DLD1 (cell line): ENCODE data around the gene RGCC.
"Not testable (repeated sequence)": the region's sequence is repeated elsewhere in the genome, so short reads cannot be mapped to it uniquely, and the experiment has no call there.

ENCODE experiments used
- in situ Hi-C: cut with HindIII; loops from 2 replicates; pipeline ENCODE4 v1.10.0; 2017; ENCODE audit warnings: low sequenced_read_pairs

Gene RGCC

DNA sequence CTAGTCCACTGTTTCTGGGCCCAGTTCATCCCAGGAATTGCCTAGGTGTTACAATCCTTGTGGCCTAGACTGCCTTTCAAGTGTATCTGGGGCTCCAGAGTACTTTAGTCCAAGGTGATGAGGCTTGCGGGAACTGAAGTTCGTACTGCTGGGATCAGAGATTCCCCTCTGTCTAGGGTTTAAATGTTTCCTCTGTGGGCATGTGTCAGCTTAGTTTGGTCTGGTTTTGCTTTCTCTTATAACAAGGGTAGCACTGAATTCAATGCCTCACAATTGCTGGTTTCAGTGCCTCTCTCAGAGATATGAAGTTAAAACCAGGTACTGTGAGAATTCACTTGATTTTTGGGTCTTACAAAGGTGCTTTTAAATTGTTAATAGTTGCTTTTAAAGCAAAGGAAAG is 30.8 kb downstream of the RGCC start:
- in situ Hi-C loops = no loop called here

DNA sequence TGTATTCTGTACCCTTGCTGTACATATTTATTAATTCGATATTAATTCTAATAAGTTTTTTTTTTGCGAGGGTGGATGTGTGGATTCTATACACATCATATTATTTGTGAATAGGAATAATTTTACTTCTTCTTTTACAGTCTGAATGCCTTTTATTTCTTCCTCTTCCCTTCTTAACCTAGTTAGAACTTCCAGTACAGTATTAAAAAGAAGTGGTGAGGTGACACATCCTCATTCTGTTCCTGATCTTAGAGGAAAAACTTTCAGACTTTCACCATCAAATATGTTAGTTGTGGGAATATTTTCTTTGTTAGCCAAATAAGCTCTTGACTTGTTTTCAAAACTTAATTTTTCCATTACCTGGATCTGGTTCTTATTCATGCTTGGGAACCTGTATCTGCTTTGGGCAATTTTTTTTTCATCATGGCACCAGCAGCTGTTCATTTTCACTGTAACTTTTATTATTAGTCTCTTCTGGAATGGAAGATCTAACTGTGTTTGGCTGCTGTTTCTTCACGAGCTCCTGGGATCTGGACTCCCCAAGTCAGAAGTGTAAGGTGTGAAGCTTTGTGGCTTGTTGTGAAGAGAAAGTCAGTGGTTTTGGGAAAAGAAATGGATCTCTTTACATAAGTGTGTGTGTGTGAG is 33.1 kb downstream of the RGCC start:
- in situ Hi-C loops = loop anchor here (5.0 to 10.0 kb wide), 2 partner anchors 87 to 234 kb away; no protein-coding TSS in a partner anchor

DNA sequence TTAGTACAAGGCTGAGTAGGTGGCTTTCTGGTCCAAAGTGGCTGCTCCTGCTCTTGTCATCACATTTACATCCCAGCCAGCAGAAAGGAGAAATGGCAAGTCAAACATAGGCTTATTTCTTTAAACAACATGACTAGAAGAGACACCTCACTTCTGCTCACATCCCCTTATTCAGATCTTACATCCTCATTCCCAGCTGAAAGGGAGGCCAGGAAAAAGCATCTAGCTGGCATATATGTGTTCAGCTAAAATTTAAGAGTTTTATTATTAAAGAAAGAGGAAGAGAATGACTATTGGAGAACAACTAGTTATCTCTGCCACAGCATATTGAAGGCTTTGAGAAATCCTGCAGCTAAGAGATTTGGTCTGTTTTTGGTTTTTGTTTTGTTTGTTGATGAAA is 34.1 kb downstream of the RGCC start:
- in situ Hi-C loops = loop anchor here (5.0 to 10.0 kb wide), 2 partner anchors 86 to 233 kb away; no protein-coding TSS in a partner anchor

GRCh38 chr13:41492432-41493260 is 35.3 kb downstream of the RGCC start:
- in situ Hi-C loops = loop anchor here (5.0 to 10.0 kb wide), 2 partner anchors 85 to 232 kb away; no protein-coding TSS in a partner anchor

- in situ Hi-C loops = loop anchor here (5.0 to 10.0 kb wide), 2 partner anchors 83 to 231 kb away; no protein-coding TSS in a partner anchor
Observed at GRCh38 chr13:41494202-41494601, 36.9 kb downstream of the RGCC start.

DNA sequence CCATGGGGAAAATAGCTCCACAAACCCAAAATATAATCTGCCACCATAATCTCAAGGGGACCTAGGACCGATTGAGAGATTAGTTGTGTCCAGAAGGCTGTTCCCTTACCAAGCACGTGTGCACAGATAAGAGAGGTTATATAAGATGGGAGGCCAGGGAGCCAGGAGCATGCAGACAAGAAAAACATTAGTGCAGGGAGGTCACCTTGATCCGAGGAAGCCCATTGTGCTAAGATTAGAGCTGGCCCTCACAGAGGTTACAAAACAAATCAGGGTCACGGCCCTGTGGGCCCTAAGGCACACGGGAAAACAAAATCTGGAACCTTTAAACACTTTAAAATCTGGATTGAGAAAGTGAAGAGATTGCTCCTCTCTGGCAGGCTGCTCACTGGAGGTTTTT is 37.7 kb downstream of the RGCC start:
- in situ Hi-C loops = loop anchor here (10.0 kb wide), 1 partner anchor 230 kb away; no protein-coding TSS in a partner anchor

DNA sequence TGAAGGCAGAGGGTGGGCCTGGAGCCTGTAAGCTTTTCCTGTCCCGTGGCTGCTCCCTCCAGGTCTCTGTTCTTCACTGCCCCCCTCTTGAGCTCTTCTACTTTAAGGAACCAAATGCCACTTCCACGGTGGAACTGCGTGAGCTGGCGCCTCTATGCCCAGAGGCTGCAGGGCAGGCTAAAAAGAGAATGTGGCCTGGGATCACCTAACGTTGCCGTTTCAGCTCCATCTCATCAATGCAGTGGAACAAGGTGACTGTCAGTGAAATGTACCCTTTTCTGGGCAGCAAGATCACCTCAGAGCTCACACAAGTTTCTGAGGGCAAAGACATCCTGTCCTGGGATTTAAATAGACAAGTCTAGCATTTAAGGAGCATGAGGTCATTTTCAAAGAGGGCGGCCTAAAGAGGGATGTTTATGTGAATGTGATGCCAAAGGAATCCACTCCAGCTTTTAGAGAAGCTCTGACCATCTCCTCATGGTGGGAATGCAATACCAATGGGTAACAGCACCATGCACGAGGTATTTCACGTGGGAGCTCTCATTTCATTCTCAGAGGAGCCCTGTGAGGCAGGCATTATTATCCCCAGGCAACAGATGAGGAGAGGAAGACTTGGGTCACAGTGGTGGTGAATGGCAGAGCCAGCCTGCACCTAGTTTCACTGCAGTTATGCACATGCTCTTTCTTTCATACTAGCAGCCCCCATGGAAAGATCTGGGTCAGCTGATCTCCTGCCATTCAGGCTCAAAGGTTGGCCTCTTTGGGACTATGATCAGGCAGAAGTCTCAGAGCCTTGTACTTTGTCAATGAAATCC is 39.3 kb downstream of the RGCC start:
- in situ Hi-C loops = loop anchor here (10.0 kb wide), 1 partner anchor 228 kb away; no protein-coding TSS in a partner anchor

- in situ Hi-C loops = loop anchor here (10.0 kb wide), 1 partner anchor 227 kb away; no protein-coding TSS in a partner anchor
Observed at GRCh38 chr13:41497436-41497835, 40.1 kb downstream of the RGCC start.

GRCh38 chr13:41499452-41499851 is 42.1 kb downstream of the RGCC start:
- in situ Hi-C loops = loop anchor here (10.0 kb wide), 1 partner anchor 225 kb away; no protein-coding TSS in a partner anchor

DNA sequence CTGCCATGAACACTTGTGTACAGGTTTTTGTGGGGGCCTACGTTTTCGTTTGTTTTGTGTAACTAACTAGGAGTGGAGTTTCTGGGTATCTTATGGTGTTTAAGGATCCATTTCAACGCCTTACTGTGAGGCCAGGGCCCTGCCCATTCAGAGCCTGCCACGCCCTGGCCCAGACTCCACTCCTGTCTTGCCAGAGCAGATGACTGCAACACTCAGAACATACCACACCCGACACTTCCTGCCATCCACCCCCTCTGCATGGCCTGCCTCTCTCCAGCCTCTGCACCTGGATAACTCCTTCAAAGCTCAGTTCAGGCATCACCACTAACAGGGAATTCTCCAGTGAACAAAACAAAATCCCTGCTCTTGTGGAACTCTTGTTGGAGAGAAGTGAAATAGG is 43.2 kb downstream of the RGCC start:
- in situ Hi-C loops = no loop called here

DNA sequence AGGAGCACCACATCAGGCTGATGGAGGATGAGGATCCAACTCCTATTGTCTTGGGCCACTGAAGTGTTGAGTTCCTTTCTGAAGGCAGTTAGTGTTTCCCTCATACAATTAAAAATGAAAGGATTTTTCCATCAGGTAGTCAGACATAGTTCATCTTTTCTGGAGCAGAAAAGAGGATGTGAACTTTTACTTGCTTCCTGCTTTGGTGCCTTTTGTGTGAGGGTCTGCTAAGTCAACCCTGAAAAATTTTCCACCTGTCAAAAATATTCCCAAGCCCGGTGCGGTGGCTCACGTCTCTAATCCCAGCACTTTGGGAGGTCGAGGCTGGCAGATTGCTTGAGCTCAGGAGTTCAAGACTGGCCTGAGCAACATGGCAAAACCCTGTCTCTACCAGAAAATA is 43.9 kb downstream of the RGCC start:
- in situ Hi-C loops = no loop called here

DNA sequence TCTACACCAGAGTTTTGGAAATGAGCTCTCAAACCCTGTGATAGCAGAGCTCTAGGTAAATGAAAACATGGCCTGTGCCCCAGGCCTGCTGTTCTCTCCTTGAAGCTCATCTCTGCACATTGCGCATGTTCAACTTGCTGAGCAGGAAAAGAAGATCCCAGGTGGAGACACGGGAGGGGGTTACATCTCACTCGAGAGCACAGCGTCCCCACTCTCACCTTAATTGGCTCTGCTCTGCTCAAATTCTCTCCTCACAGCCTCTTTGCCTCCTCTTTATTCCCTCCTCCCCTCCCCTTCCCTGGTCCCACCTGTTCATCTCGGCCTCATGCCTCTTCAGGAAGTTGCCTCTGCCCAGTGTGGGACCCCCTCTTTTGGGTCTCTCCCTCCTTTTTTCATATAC is 44.7 kb downstream of the RGCC start:
- in situ Hi-C loops = no loop called here

GRCh38 chr13:41502673-41503072 is 45.3 kb downstream of the RGCC start:
- in situ Hi-C loops = no loop called here

GRCh38 chr13:41503356-41503755 is 46.0 kb downstream of the RGCC start:
- in situ Hi-C loops = no loop called here

DNA sequence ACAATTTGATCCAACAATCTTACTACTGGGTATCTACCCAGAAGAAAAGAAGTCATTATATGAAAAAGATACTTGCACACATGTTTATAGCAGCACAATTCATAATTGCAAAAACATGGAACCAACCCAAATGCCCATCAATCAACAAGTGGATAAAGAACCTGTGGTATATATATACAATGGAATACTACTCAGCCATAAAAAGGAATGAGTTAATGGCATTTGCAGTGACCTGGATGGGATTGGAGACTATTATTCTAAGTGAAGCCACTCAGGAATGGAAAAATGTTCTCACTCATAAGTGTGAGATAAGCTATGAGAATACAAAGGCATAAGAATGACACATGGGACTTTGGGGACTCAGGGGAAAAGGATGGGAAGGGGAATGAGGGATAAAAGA is 47.3 kb downstream of the RGCC start:
- in situ Hi-C loops = not testable (repeated sequence)

- in situ Hi-C loops = no loop called here
Observed at GRCh38 chr13:41505209-41505835, 48.0 kb downstream of the RGCC start.

DNA sequence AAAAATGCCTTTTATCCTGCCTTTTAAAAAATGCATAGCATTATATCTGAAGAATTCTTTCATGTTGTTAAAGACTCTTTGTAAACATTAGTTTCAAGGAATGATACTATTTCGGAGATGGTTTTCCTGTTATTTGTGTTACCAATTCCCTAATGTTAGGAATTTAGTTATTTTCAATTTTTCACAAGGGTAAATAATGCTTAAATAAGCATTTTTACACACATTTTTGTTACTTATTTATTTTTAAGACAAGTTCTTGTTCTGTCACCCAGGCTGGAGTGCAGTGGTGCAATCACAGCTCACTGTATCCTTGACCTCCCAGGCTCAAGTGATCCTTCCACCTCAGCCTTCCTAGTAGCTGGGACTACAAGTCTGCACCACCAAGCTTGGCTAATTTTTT is 49.0 kb downstream of the RGCC start:
- in situ Hi-C loops = no loop called here

- in situ Hi-C loops = no loop called here
Observed at GRCh38 chr13:41509971-41510370, 52.6 kb downstream of the RGCC start.

DNA sequence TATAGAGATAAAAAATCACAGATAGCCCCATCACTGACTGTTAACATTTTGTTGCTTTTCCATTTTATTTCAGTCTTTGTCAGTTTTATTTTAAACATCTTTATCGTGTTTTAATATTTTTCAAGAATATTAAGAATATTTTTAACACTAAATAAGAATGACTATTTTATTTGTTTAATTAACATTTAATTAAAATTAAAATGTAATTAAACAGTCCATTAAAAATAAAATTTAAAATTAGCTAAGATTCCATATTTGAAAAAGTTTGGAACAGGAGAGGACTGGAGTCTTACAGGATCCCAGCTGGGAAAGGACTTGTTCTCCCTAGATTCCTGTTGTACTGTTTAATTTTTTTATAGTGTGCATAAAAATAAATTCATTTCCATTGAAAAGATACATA is 54.5 kb downstream of the RGCC start:
- in situ Hi-C loops = no loop called here

DNA sequence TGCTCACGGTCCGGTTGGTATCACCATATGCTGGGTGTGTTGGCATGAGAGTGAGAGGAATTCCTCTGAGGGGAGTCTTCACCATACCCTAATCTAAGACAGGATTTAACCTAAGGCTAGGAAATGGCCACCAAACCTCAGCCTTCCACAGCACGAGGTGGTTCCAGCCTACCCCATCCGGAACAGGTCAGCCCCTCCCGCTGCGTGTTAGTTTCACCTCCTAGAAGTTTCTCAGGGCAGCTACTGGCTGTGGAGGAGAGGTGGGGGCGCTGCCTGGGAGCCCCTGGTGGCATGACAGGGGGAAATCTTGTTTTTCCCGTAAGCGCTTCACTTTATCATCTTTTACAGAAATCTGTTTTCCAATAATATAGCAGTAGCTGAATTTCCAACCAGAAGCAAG is 55.1 kb downstream of the RGCC start:
- in situ Hi-C loops = no loop called here

GRCh38 chr13:41513600-41513999 is 56.2 kb downstream of the RGCC start:
- in situ Hi-C loops = no loop called here
